Measurements from ENCODE around the gene CDH23. TPM values are rescaled to one million over a fixed set of nuclear protein-coding genes. Genes with fewer than 3 reads are reported as not detected.

CDH23 gene
- total RNA-seq, 1 donor, result 0.36 TPM

- H3K9me3 ChIP-seq (ENCODE audit: low read depth, low read length), result no peaks in the 10 kb centered on the region
- H3K27ac ChIP-seq (ENCODE audit: low read depth, low read length), result no peak overlapping the region
- H3K4me1 ChIP-seq (ENCODE audit: insufficient read depth, low read length), result no peaks in the 10 kb centered on the region
- no peak overlapping the region for H3K4me2 ChIP-seq (ENCODE audit: insufficient read depth, low read length)
- H2AFZ ChIP-seq (ENCODE audit: low read length), result no peak overlapping the region
- H3K27me3 ChIP-seq (ENCODE audit: insufficient read depth, low read length), result peaks cover 11% of the 10 kb centered on the region
- no peak overlapping the region for H3K4me3 ChIP-seq (ENCODE audit: insufficient read depth, low read length)
- DNase-seq (ENCODE audit: insufficient read length, low spot score, missing footprints), result peak; percentile 95
- no peaks in the 10 kb centered on the region for H3K36me3 ChIP-seq (ENCODE audit: insufficient read depth, low read length)
- no peaks in the 10 kb centered on the region for H3K79me2 ChIP-seq (ENCODE audit: insufficient read depth, low read length)
- H4K20me1 ChIP-seq (ENCODE audit: insufficient read depth, low read length), result no peaks in the 10 kb centered on the region
- TF ChIP-seq CTCF (IDR thresholded peaks at IDR 0.05; ENCODE audit: extremely low read depth, low read depth, low read length), result peak; percentile 87
Observed at GRCh38 chr10:71696628-71697326, 300.1 kb downstream of the CDH23 start.

- Histone ChIP-seq H3K9me3 (ENCODE audit: low read depth, low read length) (no peaks in the 10 kb centered on the region), H3K27ac (ENCODE audit: low read depth, low read length) (no peak overlapping the region), H3K4me3 (ENCODE audit: insufficient read depth, low read length) (no peak overlapping the region), H4K20me1 (ENCODE audit: insufficient read depth, low read length) (no peaks in the 10 kb centered on the region), H3K27me3 (ENCODE audit: insufficient read depth, low read length) (peaks cover 14% of the 10 kb centered on the region), H3K4me1 (ENCODE audit: insufficient read depth, low read length) (no peaks in the 10 kb centered on the region), H3K79me2 (ENCODE audit: insufficient read depth, low read length) (no peaks in the 10 kb centered on the region), H2AFZ (ENCODE audit: low read length) (no peak overlapping the region), H3K36me3 (ENCODE audit: insufficient read depth, low read length) (no peaks in the 10 kb centered on the region), H3K4me2 (ENCODE audit: insufficient read depth, low read length) (no peak overlapping the region)
- TF ChIP-seq CTCF (IDR thresholded peaks at IDR 0.05; ENCODE audit: extremely low read depth, low read depth, low read length), result no peak
- no peak for DNase-seq (ENCODE audit: insufficient read length, low spot score, missing footprints)
Observed at GRCh38 chr10:71697938-71698709, 301.4 kb downstream of the CDH23 start.

GRCh38 chr10:71698737-71699136 lies 302.0 kb downstream of the CDH23 start:
- Histone ChIP-seq H3K36me3 (ENCODE audit: insufficient read depth, low read length) (no peaks in the 10 kb centered on the region), H3K4me2 (ENCODE audit: insufficient read depth, low read length) (no peak overlapping the region), H4K20me1 (ENCODE audit: insufficient read depth, low read length) (no peaks in the 10 kb centered on the region), H3K79me2 (ENCODE audit: insufficient read depth, low read length) (no peaks in the 10 kb centered on the region), H2AFZ (ENCODE audit: low read length) (no peak overlapping the region), H3K4me3 (ENCODE audit: insufficient read depth, low read length) (no peak overlapping the region), H3K27me3 (ENCODE audit: insufficient read depth, low read length) (peaks cover 15% of the 10 kb centered on the region), H3K27ac (ENCODE audit: low read depth, low read length) (no peak overlapping the region), H3K4me1 (ENCODE audit: insufficient read depth, low read length) (no peaks in the 10 kb centered on the region), H3K9me3 (ENCODE audit: low read depth, low read length) (no peaks in the 10 kb centered on the region)
- no peak for TF ChIP-seq CTCF (IDR thresholded peaks at IDR 0.05; ENCODE audit: extremely low read depth, low read depth, low read length)
- no peak for DNase-seq (ENCODE audit: insufficient read length, low spot score, missing footprints)

GRCh38 chr10:71700731-71701368 lies 304.1 kb downstream of the CDH23 start:
- no peaks in the 10 kb centered on the region for H3K4me1 ChIP-seq (ENCODE audit: insufficient read depth, low read length)
- no peaks in the 10 kb centered on the region for H3K79me2 ChIP-seq (ENCODE audit: insufficient read depth, low read length)
- no peaks in the 10 kb centered on the region for H3K9me3 ChIP-seq (ENCODE audit: low read depth, low read length)
- H3K4me3 ChIP-seq (ENCODE audit: insufficient read depth, low read length), result no peak overlapping the region
- peaks cover 15% of the 10 kb centered on the region for H3K27me3 ChIP-seq (ENCODE audit: insufficient read depth, low read length)
- no peaks in the 10 kb centered on the region for H4K20me1 ChIP-seq (ENCODE audit: insufficient read depth, low read length)
- H3K4me2 ChIP-seq (ENCODE audit: insufficient read depth, low read length), result no peak overlapping the region
- no peaks in the 10 kb centered on the region for H3K36me3 ChIP-seq (ENCODE audit: insufficient read depth, low read length)
- no peak for DNase-seq (ENCODE audit: insufficient read length, low spot score, missing footprints)
- H2AFZ ChIP-seq (ENCODE audit: low read length), result no peak overlapping the region
- no peak overlapping the region for H3K27ac ChIP-seq (ENCODE audit: low read depth, low read length)
- no peak for TF ChIP-seq CTCF (IDR thresholded peaks at IDR 0.05; ENCODE audit: extremely low read depth, low read depth, low read length)
